ENCODE data around the gene CNTN4.
"Not testable (repeated sequence)": the region's sequence is repeated elsewhere in the genome, so short reads cannot be mapped to it uniquely, and the experiment has no call there.

The CNTN4 gene

DNA sequence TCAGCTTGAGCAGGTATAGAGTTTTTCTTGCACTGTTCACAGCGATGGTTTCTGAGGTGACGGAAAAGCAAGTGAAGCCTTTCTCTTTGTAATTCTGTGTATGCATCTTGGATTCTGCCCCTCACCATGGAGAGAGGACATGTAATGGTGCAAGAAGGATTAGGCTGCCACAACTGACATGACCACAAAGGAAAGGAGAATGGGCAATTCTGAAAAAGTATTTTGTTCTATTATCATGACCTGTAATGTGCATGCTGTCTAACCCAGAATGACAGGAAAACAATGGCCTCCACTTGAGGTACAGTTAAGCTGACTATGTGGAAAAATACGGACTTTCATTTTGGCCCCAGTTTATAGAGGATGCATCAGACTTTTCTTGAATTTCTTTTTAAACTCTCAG lies 784.6 kb downstream of the CNTN4 start:
- in situ Hi-C loops (cut with MboI; ENCODE audit: low sequenced_read_pairs) = no loop called here

DNA sequence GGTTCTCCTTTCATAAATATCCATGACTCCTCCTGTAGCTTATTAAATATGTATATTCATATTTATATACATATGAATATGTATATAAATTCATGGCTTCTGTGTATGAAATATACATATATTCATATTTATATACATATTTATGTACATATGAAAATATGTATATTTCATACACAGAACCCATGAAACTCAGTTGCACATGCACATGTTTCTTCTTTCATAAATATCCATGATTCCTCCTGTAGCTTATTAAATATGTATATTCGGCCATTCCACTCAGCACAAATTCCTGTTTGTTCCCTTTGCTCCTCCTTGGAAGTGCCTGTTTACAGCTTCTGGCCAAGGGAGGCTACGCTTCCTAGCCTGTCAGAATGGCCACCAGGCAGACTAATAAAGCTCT lies 789.9 kb downstream of the CNTN4 start:
- in situ Hi-C loops (cut with MboI; ENCODE audit: low sequenced_read_pairs) = no loop called here

DNA sequence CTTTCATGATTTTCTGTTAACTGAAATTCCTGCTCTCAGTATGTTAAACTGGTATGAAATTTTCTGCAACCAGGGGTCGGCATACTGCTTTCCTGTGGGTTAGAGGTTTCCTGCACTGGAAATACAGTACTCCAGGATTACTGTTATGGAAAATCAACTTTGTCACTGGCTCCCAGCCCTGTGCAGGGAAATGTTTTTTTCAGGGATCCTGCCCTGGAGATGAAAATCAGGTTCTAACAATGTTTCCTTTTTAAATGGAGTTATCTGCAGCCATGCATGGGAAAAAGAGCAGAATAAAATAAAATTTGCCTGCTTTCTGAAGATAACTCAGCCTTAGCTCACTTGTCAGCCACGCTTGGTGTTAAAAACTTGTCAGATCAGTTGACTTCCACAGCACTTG lies 791.1 kb downstream of the CNTN4 start:
- in situ Hi-C loops (cut with MboI; ENCODE audit: low sequenced_read_pairs) = no loop called here

DNA sequence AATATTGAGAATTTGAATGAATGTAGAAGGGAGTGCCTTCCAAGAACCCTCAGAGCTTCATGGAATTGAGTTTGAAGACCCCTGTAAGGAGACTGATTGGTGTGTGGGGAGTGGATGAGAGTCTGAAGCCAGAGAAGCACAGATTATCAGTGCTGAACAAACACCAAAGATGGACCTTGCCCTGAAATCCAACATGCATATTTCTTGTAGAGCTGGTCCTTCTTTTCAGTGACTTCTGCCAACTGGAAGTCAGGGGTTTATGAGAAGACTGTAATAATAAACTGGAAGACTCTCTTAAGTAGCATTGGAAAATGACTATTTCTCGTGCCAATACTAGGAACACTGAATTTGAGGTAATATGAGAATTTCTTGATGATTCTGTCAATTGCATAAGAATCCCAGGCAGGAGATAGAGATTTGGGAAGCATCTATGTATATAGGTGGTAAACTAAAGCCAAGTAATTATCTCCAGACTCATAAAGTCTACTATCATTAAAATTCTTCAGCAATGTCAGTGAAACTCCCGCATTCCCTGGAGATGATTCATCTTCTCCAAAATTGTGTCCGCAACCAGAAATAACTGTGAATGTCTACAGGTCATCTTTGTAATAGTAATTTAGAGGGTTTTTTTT lies 797.8 kb downstream of the CNTN4 start:
- in situ Hi-C loops (cut with MboI; ENCODE audit: low sequenced_read_pairs) = no loop called here

DNA sequence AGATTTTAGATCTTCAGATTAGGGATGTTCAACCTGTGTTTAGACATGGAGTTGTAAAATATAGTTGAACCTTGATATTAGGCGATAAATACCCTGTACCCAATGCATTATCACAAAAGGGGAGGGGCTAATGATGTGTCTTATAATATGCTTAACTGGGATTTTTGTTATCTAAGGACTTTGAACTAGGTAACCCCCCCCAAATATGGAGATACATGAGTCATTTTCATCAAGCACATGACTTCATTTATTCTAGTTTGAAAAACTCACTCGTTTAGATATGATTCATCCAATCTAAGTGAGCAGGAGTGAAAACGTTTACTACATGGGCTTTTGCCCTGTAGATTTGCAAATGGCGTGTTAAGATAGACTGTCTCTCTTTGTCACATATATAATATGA lies 799.2 kb downstream of the CNTN4 start:
- in situ Hi-C loops (cut with MboI; ENCODE audit: low sequenced_read_pairs) = no loop called here

DNA sequence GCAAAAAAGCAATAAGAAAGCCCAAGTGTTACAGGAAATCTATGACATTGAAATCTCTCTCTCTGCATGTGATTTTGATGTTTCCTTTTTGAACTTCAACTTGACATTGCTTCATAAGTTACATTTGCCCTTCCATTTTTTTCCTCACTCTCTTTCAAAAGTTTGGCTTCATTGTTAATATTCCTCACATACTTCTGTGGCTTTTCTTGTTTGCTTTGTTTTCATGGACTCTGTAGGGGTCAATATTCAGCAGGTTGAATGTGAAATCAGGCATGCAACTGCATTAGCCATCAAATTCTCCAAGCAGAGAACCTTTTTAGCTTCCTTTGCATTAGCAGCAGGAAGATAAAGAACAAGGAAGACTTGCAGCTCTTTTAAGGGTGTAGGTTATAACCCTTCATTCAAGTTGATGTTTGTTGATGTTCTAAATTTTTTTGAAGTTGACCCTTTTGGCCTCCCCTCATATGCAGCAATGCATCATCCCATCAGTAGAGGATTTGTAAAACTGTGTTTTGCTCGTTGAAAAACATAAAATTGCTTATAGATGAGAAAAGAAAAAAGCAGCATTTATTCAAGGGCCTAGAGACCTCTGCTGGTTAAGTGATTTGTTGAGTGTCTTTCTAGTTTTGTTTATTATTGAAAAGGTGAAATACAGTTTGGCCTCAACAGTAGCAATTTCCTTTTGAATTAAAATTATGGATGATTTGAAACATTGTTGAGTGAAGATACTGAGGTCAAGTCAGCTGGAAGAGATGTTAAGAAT lies 800.1 kb downstream of the CNTN4 start:
- in situ Hi-C loops (cut with MboI; ENCODE audit: low sequenced_read_pairs) = no loop called here

DNA sequence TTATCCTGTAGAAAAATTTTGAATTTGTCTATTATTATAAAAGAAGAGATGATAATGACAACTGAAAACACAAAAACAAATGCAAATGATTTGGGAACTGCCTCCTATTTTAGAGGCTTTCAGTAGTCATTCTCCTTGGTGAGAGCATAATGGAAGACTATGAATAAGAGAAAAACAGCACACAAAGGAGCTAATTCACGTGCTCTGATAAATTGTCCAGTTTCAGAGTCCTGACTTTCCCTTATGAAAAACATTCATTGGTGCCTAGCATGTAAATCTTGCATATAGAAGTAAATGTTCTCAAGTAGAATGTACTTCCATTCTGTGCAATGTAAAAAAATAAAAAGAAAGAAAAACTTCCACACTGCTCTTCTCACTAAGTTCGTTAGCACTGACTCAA lies 805.4 kb downstream of the CNTN4 start:
- in situ Hi-C loops (cut with MboI; ENCODE audit: low sequenced_read_pairs) = no loop called here

DNA sequence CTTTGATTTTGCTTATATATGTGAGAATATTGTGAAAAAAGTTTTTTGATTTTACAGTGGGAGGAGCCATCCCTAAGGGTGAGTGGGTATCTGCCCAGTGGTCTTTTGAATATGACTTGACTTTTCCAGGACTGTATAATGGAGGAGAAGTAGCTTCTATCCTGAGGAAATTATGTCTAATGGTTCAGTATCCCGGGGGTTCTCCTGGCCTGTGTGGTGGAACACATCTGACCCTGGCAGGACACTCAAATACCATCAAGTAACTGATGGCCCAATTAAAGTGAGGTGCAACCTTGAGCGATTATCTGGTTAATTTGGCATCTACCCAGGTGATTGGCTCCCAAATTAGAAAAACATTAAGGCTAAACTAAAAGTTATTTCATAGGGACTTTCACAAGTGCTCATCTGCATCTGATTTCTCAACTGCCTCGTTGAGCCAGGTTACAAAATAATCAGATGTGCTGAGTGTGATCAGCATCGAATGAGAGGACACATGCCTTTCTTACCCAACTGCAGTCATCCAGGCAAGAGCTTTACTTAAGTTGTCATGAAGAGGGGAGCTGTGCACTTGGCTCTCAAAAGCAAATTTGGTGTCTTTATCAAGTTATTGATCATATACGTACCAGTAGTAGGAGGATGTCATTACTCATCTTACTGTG lies 810.2 kb downstream of the CNTN4 start:
- in situ Hi-C loops (cut with MboI; ENCODE audit: low sequenced_read_pairs) = no loop called here

DNA sequence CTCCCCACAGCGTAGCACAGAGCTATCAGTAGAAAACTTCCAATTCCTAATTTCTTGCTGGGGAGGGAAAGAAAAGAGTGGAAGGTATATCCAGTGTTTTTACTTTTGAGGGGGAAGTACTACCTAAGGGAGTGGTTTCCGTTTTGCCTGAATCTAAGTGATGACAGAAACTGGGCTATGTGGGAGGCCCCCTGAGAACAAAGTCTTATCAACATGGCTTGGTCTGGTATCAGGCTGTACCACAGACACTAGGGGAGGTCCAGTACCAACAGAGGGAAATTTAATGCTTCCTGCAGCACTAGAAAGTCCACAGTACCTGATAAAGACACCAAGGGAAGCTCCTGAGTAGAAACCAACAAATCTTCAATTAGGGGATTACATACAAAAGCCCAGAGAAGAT lies 812.3 kb downstream of the CNTN4 start:
- in situ Hi-C loops (cut with MboI; ENCODE audit: low sequenced_read_pairs) = no loop called here

DNA sequence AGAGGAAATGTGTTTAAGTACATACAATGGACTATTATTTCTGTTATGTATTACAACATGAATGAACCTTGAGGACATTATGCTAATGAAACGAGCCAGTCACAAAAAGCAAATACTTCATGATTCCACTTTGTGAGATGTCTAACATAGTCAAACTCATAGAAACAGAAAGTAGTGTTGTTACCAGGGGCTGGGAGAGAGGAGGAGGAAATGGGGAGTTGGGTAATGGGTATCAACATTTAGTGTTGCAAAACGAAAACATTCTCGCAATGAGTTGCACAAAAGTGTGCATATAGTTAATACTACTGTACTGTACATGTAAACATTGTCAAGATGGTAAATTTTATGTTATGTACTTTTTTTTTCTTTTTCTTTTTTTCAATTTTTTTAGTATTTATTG lies 817.2 kb downstream of the CNTN4 start:
- in situ Hi-C loops (cut with MboI; ENCODE audit: low sequenced_read_pairs) = no loop called here

DNA sequence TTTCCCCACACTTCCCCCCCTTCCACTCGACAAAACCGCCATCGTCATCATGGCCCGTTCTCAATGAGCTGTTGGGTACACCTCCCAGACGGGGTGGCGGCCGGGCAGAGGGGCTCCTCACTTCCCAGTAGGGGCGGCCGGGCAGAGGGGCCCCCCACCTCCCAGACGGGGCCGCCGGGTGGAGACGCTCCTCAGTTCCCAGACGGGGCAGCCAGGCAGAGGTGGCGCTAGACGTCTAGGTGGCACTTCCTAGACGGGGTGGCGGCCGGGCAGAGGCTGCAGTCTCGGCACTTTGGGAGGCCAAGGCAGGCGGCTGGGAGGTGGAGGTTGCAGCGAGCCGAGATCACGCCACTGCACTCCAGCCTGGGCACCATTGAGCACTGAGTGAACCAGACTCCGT lies 818.0 kb downstream of the CNTN4 start:
- in situ Hi-C loops (cut with MboI; ENCODE audit: low sequenced_read_pairs) = not testable (repeated sequence)

DNA sequence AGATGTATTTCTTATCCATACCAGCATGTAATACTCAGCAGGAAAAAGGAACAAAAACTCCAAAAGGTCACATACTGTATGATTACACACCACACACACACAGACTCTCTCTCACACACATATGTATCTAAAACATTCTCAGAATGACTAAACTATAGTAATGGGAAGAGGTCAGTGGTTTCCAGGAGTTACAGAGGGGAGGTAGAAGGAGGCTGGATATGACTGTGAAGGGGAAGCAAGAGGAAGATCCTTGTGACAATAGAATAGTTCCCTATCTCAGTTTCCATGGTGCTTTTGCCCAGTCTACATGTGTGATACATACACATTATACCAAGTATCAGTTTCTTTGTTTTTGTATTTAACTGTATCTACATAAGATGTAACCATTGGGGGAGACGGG lies 821.4 kb downstream of the CNTN4 start:
- in situ Hi-C loops (cut with MboI; ENCODE audit: low sequenced_read_pairs) = no loop called here

DNA sequence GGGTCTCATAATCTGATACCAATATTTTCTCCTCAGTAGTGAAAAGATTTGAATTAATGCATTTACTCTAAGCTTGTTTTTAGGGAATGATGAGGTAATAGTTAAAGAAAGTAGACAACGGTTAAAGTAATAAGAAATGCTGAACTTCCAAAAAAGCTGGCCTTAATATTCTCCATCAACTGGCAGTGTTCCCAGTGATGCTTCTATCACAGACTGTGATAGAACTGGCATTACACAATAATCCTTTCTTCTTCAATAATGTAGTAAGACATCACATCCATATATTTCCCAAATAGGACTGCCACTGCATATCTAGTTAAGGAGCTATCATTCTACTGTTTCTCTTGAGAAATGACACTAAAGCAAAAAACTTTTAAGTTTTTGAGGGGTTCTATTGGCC lies 822.8 kb downstream of the CNTN4 start:
- in situ Hi-C loops (cut with MboI; ENCODE audit: low sequenced_read_pairs) = no loop called here

DNA sequence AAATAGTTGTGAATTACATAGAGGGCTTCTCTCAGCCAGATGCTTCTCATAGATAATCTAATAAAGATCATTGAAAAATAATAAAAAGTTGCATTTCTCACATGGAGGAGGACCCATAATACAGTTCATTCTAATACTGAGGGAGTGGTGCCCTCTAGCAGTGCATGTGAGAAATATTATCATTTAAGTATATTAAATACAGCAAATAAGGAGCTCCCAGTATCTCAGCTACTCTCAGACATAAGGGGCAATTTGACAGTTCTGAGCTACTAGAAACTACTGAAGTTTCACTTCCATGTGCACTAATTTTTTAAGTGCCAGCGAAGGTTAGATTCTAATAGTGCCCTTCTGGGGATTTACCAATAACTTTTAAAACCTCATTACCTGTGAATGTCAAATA lies 823.2 kb downstream of the CNTN4 start:
- in situ Hi-C loops (cut with MboI; ENCODE audit: low sequenced_read_pairs) = no loop called here

DNA sequence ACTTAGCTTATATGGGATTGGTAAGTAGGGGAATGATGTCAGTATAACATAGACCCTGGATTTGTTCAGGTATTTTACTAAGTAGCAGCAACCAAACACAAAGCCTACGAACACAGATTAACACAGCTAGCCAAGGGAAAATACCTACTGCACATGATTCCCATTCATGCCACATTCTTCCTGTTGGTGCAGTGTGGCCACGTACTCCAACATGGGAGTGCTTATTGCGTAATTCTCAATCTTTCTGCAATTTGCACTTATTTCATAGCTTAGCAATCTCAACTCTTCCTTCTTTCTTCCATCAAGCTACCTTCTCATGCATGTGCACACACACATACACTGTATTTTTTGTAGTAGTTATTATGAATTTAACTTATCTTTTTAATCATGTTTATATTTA lies 824.7 kb downstream of the CNTN4 start:
- in situ Hi-C loops (cut with MboI; ENCODE audit: low sequenced_read_pairs) = no loop called here

DNA sequence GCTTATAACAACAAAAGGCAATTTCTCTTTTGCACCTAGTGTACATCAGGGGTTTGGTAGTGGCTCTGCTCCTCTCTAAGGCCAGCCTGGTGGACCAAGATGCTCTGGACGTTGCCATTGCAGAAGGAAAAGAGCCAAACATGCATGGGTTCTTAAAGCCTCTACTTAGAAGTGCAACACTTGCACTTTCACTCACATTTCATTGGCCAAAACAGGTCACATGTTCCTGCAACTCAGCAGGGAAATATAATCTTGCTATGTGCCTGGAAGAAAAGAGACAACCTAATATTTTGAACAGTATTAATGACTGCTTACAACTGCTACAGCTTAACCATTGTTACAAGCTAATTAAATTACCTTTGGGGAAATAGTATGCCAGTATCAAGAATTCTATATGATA lies 828.6 kb downstream of the CNTN4 start:
- in situ Hi-C loops (cut with MboI; ENCODE audit: low sequenced_read_pairs) = no loop called here

DNA sequence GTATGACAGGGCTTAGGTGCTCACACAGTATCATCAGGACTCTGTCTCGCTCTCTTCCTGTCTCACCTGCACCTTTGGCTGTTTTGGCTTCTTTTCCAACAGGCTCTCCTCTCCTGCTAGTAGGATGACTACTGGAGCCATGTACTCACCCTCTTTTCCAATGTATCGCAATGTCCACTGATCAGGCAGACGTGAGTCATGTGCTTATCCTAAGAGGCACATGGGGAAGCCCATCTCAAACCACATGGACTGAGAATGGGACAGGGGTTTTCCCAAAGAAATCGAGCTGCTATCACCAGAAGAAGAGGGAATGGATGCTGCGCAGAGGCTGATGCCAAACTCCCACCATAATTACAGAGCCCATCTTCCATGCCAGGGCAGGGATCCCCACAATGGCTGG lies 830.9 kb downstream of the CNTN4 start:
- in situ Hi-C loops (cut with MboI; ENCODE audit: low sequenced_read_pairs) = no loop called here

DNA sequence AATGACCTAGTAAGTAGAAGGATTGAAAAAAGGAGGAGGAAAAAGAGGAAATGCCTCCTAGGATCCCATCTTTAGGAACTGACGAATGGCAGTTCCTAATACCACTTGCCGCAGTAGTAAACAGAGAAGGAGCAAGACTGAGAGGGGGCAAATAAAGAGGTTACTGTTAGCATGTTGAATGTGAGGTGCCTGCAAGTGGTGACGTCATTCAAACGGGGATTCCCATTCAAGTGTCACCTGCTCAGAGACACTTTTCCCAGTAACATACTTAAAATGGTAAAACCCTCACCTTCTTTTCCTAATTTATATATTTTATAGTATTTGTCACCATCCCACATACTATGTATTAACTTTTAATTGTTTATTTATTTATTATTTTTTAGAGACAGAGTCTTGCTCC lies 832.6 kb downstream of the CNTN4 start:
- in situ Hi-C loops (cut with MboI; ENCODE audit: low sequenced_read_pairs) = no loop called here

DNA sequence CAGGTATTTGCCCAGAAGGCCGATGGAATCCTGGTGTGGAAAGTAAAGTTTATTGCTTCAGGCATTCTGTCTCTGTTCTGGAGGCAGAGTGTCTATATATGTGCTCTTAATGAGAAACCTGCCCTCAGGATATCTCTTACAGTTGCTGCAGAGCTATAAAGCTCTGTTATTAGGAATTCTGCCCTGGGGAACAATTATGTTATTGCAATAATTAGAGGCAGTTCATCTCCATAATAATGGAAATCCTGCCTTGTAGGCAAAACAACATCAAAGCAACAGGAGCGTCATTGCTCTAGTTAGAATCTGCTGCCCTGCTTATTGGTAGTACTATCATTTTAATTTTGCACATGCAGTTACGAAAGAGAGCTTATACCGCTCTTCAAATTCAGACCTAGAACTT lies 835.9 kb downstream of the CNTN4 start:
- in situ Hi-C loops (cut with MboI; ENCODE audit: low sequenced_read_pairs) = no loop called here

DNA sequence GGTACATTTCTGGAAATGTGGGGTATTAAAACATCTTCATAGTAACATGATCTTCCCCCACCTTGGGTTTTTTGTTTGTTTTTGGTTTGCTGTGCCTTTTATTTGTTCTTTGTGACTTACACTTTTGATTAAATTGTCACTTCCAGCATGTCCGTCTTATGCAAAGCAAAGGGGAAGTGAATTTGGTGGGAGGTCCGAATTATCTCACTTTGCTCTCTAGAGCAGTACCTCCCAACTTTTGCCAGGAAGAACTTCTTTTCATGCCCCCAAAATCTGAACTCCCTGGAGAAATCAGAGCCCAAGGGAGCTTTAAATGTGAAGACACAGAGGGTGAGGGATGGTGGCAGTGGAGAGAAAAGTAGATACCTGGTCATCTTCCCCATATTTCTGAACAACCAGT lies 838.4 kb downstream of the CNTN4 start:
- in situ Hi-C loops (cut with MboI; ENCODE audit: low sequenced_read_pairs) = no loop called here

DNA sequence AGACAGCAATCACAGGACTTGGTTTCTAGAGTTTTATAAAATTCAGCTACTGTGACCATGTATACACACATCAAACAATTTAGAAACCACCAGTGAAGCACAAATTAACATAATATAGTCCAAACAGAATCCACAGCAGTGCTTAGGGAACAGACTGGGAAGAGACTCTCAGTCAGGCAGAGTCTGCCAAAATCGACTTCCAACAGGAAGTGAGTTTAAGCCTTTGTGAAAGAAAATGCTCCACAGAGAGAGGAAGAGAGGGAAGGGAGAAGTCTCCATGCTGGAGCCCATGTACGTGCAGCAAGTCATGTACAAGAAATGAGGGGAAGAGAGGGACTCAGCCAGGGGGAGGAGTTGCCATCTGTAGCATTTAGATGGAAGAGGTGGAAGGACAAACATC lies 838.9 kb downstream of the CNTN4 start:
- in situ Hi-C loops (cut with MboI; ENCODE audit: low sequenced_read_pairs) = no loop called here

DNA sequence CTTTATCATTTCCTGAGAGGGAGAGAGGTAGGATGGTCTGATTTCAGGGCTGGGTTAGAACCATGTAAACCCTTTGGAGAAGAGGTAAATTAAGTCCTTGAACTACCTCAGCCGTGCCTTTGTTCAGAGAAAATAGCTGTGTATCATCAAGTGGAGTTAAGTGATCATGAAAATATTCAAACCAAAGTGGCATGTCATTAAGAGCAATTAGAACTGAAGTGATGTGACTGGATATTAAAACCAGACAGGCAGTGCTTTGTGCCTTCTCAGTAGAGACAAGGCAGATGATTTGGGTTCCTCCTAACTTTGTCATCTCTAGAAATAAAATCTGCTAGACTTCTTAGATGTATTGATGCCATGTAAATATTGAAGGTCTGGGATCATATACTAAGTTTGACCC lies 840.0 kb downstream of the CNTN4 start:
- in situ Hi-C loops (cut with MboI; ENCODE audit: low sequenced_read_pairs) = no loop called here
